HG03565 (cell line): ENCODE measurements around the gene SOAT1.
A peak's percentile ranks its signal among the peaks of the same experiment; 100 is the strongest.
"Not testable (repeated sequence)": the region's sequence is repeated elsewhere in the genome, so short reads cannot be mapped to it uniquely, and the experiment has no call there.

ENCODE experiments used
- ATAC-seq: cut with Tn5 transposase; IDR thresholded peaks from one replicate; pipeline ENCODE4 v1.9.1; 2021; ENCODE audit warnings: mild to moderate bottlenecking, moderate library complexity; ENCODE audit not compliant: unreplicated experiment

SOAT1 gene

DNA sequence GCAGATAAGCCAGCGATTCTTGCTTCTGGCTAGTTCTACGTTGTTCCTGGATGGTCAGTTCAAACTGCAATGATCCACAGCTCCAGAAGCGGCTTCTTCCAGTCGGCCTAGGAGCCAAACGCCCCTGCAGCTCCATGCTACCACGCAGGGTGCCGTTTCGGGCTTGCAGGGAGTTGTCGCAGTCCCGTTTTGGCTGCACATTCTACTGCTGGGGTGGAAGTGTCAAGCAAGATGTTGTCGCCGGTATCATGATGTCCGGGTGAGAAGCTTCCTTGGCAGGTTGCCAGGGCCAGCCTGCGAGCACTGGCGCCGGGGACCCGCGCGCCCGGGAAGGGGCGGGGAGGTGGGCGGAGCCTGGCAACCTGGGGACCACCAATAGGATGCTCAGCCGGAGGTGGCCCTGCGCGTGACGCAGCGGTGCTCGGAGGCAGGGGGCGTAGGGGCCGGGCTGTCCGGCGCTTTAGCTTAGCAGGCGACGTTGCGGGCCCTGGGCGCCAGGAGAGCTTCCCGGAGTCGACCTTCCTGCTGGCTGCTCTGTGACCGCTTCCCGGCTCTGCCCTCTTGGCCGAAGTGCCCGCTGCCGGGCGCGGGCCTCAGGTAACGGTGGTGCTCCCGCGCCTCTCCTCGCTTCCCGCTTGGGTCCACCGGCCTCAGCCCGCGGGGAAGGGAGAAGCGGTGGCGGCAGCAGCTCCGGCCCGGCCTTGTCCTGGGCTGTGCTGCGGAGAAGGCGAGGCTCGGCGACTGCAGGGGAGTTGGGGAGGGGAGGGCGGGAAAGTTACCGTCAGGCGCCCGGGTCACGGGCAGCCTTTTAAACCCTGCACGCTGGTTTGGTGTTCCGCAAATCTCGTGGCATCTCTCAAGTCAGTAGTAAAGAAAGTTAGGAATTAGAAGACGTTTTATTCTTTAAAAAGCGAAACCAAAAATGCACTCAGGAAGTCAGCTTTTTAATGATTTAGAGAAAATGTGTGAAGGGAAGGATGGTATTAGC, at the start of gene SOAT1:
SOAT1 (plus strand) TSS at position 458 of the 988 bp plus-strand sequence. CDS start 8,888 bp downstream, outside the sequence.
- peak; percentile 93 for ATAC-seq

GRCh38 chr1:179245426-179245825, 48.2 kb upstream of the SOAT1 start:
- not testable (repeated sequence) for ATAC-seq

DNA sequence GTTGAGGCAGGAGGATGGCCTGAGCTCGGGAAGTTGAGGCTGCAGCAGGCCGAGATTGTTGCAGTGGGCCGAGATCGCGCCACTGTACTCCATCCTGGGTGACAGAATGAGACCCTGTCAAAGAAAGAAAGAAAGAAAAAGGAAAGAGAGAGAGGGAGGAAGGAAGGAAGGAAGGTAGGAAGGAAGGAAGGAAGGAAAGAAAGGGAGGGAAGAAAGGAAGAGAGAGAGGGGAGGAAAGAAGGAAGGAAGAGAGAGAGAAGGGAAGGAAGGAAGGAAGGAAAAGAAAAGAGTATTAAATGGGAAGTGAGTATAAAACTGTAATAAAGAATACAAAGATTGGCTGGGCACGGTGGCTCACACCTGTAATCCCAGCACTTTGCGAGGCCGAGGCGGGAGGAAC, 45.7 kb upstream of the SOAT1 start:
- no peak for ATAC-seq

DNA sequence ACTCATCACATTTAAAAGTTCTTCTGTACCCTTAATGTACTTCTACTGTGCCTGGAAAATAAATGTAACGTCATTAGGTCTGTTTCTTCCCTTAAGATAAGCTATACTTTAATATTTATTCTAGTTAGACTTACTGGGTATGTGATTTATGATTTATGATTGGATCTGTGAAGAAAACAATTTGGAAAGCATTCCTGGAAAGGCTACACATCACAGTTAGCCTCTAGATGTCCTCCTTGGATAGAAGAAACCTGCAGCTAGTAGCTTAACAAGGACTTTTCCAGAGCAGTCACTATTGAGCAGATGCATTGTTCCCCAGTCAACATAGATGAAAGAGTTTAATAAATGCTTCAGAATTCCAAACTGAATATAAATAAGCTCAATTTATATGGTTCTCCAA, 41.9 kb upstream of the SOAT1 start:
- ATAC-seq: no peak

DNA sequence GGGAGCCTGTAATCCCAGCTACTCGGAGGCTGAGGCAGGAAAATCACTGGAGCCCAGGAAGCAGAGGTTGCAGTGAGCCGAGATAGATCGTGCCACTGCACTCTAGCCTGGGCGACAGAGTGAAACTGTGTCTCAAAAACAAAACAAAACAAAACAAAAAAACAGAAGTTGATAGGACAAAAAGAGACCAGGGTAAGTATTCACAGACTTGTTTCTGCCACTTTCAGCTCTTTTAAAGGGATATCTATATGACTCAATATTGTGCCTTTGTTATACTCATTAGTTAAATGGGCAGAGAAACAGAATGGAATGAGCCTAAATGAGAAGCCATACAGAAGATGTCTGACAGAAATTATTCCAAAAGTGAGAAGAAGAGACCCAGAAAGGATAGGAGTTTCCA, 41.0 kb upstream of the SOAT1 start:
- no peak for ATAC-seq

GRCh38 chr1:179253286-179253972, 40.2 kb upstream of the SOAT1 start:
- no peak for ATAC-seq

- no peak for ATAC-seq
These were observed 31.4 kb upstream of the SOAT1 start for GRCh38 chr1:179262183-179262582.

DNA sequence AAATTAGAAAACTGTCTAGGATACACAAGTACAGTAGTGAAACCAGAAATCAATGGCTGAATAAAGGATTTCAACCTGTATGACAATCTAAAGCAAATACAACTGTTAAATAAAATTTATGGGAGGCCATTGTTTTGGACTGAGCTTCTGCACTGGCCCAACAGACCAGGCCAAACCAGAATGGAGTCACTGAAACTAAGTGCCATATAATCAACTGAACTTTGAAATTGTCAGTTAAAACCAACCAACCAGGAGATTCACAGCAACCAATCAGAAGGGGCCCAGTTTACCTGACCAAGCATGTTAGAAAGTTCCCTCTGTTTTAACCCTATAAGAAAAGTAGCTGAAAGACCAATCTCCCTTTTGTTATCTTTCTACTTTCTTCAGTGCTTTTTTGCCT, 30.5 kb upstream of the SOAT1 start:
- no peak for ATAC-seq

DNA sequence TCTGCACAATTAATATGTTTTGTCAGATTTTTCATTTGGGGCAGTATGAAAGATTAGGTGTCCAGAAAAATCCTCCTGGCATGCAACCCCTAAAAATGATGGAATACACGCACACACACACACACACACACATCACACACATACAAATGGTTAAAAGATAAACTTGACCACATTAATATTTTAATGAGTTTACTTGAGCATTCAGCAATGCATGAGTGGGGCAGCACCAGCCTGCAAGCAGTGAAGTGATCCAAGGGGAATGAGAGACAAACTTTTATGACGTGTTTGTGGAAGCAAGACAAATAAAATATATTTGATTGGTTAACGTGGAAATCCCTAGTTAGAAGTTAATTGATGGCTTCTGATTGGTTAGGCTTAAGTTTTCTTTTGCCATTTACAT, 29.1 kb upstream of the SOAT1 start:
- ATAC-seq: no peak

- no peak for ATAC-seq
These were observed 24.5 kb upstream of the SOAT1 start for GRCh38 chr1:179269071-179269470.

- not testable (repeated sequence) for ATAC-seq
These were observed 19.2 kb upstream of the SOAT1 start for GRCh38 chr1:179274424-179274823.

GRCh38 chr1:179278920-179279319, 14.7 kb upstream of the SOAT1 start:
- ATAC-seq: no peak

DNA sequence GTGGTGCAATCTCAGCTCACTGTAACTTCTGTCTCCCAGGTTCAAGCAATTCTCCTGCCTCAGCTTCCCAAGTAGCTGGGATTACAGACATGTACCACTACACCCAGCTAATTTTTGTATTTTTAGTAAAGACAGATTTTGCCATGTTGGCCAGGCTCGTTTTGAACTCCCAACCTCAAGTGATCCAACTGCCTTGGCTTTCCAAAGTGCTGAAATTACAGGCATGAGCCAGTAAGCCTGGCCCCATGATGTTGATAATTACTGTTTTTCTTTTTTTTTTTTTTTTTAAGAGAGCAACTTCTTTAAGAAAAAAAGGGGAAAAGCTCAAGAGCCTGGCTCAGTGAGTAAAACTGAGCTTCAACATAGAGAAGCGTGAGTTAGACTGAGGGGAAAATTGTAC, 9.6 kb upstream of the SOAT1 start:
- no peak for ATAC-seq

DNA sequence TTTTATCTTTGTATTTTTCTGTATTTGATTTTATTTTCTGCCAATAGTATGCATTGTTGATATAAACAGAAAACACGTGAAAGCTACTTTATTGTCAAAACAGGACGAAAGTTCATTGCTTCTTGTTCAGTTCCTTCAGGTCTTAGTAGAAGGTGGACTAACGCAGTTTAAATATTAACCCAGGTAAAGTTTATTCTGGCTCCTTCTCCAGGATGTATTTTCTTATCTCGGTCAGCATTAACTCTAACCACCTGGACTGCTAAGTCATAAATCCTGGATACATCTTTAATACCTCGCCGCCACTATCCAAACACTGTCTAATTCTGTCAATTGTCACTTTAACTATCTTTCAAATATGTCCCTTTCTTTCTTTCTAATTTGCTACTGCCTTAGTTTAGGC, 5.7 kb upstream of the SOAT1 start:
- no peak for ATAC-seq

DNA sequence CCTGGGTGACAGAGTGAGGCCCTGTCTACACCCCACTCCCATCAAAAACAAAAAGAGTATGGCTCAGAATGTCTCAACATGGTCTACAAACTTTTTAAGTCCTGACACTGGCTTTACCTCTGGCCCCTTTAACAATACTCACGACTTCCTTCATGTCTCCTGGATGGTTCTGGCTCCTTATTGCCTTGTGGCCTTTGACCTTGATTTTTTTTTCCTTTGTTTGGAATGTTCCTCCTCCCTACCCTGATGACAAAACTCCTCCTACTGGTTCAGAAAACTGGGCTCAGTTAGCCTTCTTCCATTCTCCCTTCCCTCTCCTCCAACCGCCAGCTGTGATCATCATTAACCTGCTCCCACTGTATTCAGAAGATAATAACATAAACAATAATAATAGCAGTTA, 4.6 kb upstream of the SOAT1 start:
- no peak for ATAC-seq

DNA sequence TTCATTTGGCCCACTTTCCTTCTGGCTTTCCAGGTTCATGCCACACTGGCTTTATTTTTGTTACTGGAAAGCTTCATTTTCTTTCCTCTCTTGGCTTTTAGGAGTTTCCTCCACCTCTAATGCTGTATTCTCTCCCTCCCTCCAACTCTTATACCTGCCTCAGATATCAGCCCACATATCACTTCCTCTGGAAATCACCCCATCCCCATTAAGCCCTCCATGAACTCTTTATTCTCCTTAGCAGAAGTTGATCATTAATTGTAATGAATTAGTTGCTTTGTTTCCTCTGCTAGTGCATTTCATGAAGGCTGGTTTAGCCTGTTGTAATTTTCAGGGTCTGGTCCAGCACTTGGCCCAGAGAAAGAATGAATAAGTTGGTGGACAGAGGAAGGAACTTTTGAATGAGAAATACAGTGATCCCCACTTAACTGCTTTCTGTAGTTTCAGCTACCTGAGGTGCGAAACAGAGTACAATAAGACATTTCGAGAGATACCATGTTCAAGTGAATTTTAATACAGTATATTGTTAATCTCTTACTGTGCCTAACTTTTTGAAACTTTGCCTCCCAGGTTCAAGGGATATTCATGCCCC, 1.7 kb downstream of the SOAT1 start:
- no peak for ATAC-seq

GRCh38 chr1:179296356-179297104, 2.9 kb downstream of the SOAT1 start:
- ATAC-seq: no peak

GRCh38 chr1:179297105-179297378, 3.4 kb downstream of the SOAT1 start:
- ATAC-seq: no peak

DNA sequence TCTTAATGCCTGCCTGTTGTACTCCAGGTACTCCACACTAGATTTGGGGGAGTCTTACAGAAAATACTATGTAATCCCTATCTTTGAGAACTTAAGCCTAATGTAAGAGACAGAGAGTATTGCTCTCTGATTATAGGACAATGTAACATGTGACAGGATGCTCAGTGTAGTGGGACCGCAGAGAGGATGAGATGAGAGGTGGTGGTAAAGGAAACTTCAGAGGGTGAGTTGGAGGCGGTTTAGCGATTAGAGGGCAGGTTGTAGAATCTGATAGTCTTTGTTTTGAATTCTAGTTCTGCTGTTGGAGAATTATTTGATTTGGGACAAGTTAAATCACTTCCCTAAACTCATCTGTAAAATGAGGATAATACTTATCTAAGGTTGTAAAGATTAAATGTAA, 5.4 kb downstream of the SOAT1 start:
- peak; percentile 93 for ATAC-seq

- ATAC-seq: no peak
These were observed 6.5 kb downstream of the SOAT1 start for GRCh38 chr1:179300112-179300511.

- ATAC-seq: no peak
These were observed 8.5 kb downstream of the SOAT1 start for GRCh38 chr1:179302070-179302469.
